GM18508 (cell line): ENCODE results near the gene TNFSF15.
"Not testable (repeated sequence)": the region's sequence is repeated elsewhere in the genome, so short reads cannot be mapped to it uniquely, and the experiment has no call there.

ENCODE experiments used
- ATAC-seq: cut with Tn5 transposase; IDR thresholded peaks from one replicate; pipeline ENCODE4 v1.9.1; 2021; ENCODE audit warnings: moderate number of reproducible peaks; ENCODE audit not compliant: insufficient read depth, unreplicated experiment

TNFSF15 gene

GRCh38 chr9:114759512-114760341 lies 46.1 kb downstream of the TNFSF15 start:
- ATAC-seq = no peak

- no peak for ATAC-seq
Measured at GRCh38 chr9:114757984-114758383, 47.9 kb downstream of the TNFSF15 start.

- no peak for ATAC-seq
Measured at GRCh38 chr9:114757395-114757794, 48.4 kb downstream of the TNFSF15 start.

DNA sequence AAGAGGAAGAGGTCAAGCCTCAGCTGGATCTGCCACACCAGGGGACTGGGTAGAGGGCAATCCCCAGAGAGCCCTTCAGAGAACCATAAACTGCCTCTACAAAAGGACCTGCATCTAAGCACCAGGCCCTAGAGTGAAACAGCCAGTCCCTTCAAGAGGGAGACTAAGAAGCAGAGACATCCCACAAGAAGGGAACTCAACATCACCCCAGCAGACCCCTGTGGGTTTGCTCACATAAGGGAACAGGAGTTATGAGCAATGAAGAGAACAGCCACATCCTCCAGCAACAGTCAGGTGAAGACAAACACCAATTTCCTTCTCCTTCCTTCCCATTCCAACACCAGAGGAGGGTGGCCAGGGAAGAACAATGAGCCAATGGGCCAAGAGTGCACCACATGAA lies 48.9 kb downstream of the TNFSF15 start:
- no peak for ATAC-seq

GRCh38 chr9:114754581-114754980 lies 51.3 kb downstream of the TNFSF15 start:
- no peak for ATAC-seq

DNA sequence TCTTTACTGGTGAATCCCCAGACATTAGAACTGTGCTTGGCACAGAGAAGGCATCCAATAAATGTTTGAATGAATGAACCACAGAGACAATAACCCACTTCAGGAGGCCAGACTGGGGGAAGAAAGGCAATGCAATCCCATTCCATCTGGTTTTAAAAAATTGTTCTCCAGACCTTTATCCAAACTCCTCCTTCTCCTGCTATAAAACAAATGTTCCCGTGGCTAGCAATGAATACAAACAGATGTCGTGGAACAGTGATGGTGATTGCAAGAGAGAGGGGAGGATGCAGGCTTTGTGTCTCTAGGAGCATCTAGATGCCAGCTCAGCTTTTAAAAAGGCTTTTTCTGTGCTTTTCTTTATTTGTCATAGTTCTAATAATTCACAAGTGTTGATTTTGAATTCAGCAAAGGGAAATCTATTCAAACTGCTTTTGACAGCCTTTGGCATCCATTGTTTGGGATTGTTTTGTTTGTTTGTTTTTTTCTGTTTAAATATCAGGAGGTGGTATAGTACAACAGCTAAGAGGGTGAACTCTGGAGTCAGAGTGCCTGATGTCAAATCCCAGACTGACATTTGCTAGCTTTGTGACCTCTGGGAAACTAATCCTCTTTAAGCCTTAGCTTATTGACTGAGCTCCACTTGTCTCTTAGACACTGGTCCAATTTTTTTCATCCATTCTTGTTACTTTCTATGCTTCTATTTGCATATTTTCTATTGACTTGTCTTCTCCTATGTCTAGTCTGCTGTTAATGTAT lies 59.1 kb downstream of the TNFSF15 start:
- ATAC-seq = no peak

GRCh38 chr9:114745879-114746550 lies 59.8 kb downstream of the TNFSF15 start:
- no peak for ATAC-seq

DNA sequence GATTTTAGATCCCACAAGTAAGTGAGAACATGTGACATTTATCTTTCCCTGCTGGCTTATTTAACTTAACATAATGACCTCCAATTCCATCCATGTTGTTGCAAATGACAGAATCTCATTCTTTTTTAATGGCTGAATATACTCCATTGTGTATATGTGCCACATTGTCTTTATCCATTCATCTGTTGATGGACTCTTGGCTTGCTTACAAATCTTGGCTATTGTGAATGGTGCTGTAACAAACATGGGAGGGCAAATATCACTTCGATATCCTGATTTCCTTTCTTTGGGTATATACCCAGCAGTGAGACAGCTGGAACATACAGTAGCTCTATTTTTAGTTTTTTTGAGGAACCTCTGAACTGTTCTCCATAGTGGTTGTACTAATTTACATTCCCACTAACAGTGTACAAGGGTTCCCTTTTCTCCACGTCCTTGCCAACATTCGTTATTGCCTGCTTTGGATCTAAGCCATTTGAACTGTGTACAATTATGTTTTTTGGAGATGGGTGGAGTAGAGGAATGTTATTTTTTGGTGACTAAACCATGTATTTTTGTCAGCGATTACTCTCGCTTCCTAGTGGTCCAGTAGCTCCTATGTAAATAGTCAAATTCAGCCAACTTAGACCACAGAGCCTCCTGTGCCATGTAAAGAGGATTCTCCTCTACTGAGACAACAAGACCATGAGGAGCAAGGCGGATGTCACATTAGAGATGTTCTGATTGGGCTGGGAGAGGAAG lies 60.6 kb downstream of the TNFSF15 start:
- no peak for ATAC-seq

DNA sequence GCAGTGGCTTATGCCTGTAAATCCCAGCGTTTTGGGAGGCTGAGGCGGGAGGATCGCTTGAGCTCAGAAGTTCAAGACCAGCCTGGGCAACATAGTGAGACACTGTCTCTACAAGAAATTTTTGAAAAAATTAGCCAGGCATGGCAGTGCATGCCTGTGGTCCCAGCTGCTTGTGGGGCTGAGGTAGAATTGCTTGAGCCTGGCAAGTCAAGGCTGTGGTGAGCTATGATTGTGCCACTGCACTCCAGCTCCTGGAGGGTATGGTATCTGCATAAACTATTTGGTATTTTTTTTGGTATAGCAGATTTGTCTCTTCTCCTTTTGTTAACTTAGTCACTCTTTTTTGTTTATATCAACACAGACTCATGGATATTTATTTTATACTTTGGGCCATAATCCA lies 62.4 kb downstream of the TNFSF15 start:
- ATAC-seq = no peak

DNA sequence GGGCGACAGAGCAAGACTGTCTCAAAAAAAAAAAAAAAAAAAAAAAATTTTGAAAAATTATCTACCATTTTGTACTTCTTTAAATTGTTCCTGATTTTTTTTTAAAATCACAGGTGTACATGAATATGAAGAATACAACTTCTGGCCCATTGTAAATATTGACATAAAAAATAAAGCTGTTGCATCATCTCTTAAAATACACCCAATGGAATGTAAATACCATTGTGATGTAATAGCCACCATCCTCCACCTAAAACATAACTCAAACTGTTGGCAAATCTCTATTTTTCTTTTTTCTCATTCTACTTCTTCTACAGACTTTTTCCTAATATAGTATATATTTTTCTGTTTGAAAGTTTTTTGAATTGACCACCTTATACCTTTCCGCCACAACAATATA lies 62.9 kb downstream of the TNFSF15 start:
- no peak for ATAC-seq

DNA sequence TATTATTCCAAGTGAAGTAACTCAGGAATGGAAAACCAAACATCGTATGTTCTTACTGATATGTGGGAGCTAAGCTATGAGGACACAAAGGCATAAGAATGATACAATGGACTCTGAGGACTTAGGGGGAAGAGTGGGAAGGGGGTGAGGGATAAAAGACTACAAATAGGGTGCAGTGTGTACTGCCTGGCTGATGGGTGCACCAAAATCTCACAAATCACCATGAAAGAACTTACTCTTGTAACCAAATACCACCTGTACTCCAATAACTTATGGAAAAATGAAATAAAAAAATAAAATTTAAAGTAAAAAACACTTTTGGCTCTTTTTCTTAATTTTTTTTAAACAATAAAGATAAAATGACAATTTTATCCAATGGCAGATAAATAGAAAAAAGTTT lies 64.3 kb downstream of the TNFSF15 start:
- not testable (repeated sequence) for ATAC-seq

GRCh38 chr9:114738581-114739316 lies 67.1 kb downstream of the TNFSF15 start:
- no peak for ATAC-seq

GRCh38 chr9:114737847-114738246 lies 68.0 kb downstream of the TNFSF15 start:
- ATAC-seq = no peak

- no peak for ATAC-seq
Measured at GRCh38 chr9:114737118-114737517, 68.7 kb downstream of the TNFSF15 start.

DNA sequence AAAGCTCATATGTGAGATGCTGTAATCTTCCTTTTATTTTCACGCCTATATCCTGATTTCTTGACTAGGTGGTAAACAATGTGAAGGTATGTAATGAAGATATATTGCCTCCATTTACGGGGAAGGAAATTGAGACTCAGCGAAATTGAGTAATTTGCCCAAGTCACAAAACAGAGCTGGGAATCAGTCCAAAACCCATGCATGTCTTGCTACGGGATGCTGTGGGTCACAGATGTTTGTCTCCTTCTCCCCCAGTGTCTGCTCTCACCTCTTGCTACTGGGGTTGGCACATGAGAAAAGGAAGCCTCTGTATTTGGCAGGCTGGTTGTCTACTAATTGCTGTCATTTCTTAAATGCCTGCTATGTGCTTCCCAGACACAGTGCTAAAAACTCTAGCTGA lies 70.1 kb downstream of the TNFSF15 start:
- ATAC-seq = no peak

DNA sequence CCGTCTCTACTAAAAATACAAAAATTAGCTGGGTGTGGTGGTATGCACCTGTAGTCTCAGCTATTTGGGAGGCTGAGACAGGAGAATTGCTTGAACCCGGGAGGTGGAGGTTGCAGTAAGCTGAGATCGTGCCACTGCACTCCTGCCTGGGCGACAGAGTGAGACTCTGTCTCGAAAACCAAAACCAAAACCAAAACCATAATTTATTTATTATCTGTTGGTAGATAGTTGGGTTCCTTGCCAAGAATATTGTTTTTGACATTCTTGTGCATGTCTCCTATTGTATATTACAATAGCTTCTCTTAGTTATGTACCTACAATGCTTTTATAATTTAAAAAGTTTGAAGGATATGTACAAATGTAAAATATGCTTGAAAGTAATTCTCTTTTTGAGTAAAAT lies 70.7 kb downstream of the TNFSF15 start:
- not testable (repeated sequence) for ATAC-seq
